SK-N-SH (cell line): ENCODE results near the gene TFCP2L1.

Experiments
- EP300 ChIP-seq, 2 experiments: IDR thresholded peaks; 2 replicates each; pipeline versions ENCODE4 v1.4.0 to v1.6.1; 2012; ENCODE audit warnings: borderline replicate concordance in 1 of 2, low read depth in 1 of 2, low read length in 1 of 2
- NRF1 ChIP-seq: IDR thresholded peaks from 2 replicates; pipeline ENCODE4 v1.6.1; 2012; ENCODE audit warnings: low read depth, mild to moderate bottlenecking, low read length
- RCOR1 ChIP-seq: fragments of 150-350 bp; IDR thresholded peaks from 2 replicates; pipeline ENCODE4 v1.6.1; 2017; ENCODE audit warnings: antibody characterized with exemption, low read length
- TEAD4 ChIP-seq: IDR thresholded peaks from 2 replicates; pipeline ENCODE4 v1.4.0; 2012; ENCODE audit warnings: mild to moderate bottlenecking, borderline replicate concordance; ENCODE audit not compliant: insufficient read depth
- USF2 ChIP-seq: fragments of 150-350 bp; IDR thresholded peaks from 2 replicates; pipeline ENCODE4 v1.6.1; 2017; ENCODE audit warnings: antibody characterized with exemption, low read length, low read depth, borderline replicate concordance
- TF ChIP-seq, protein P1 (sequence below): fragments of 200-600 bp; sonication (generic); IDR thresholded peaks from 2 replicates; pipeline ENCODE4 v1.6.1; 2017; ENCODE audit warnings: antibody characterized with exemption, mild to moderate bottlenecking, moderate library complexity
- TF ChIP-seq, protein P2 (sequence below): IDR thresholded peaks from 2 replicates; pipeline ENCODE4 v1.4.0; 2012; ENCODE audit warnings: low read depth, borderline replicate concordance

- TF ChIP-seq, protein P1, sequence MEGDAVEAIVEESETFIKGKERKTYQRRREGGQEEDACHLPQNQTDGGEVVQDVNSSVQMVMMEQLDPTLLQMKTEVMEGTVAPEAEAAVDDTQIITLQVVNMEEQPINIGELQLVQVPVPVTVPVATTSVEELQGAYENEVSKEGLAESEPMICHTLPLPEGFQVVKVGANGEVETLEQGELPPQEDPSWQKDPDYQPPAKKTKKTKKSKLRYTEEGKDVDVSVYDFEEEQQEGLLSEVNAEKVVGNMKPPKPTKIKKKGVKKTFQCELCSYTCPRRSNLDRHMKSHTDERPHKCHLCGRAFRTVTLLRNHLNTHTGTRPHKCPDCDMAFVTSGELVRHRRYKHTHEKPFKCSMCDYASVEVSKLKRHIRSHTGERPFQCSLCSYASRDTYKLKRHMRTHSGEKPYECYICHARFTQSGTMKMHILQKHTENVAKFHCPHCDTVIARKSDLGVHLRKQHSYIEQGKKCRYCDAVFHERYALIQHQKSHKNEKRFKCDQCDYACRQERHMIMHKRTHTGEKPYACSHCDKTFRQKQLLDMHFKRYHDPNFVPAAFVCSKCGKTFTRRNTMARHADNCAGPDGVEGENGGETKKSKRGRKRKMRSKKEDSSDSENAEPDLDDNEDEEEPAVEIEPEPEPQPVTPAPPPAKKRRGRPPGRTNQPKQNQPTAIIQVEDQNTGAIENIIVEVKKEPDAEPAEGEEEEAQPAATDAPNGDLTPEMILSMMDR, result no peak
- TF ChIP-seq TEAD4 (no peak), EP300 (IDR thresholded peaks at IDR 0.05; ENCODE audit: borderline replicate concordance in 1 of 2, low read depth in 1 of 2, low read length in 1 of 2) (no peak), RCOR1 (no peak), NRF1 (no peak), USF2 (no peak)
- TF ChIP-seq, protein P2, sequence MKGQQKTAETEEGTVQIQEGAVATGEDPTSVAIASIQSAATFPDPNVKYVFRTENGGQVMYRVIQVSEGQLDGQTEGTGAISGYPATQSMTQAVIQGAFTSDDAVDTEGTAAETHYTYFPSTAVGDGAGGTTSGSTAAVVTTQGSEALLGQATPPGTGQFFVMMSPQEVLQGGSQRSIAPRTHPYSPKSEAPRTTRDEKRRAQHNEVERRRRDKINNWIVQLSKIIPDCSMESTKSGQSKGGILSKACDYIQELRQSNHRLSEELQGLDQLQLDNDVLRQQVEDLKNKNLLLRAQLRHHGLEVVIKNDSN, result no peak
Measured at GRCh38 chr2:121197369-121198091, 87.5 kb downstream of the TFCP2L1 start.
